T-helper 1 cell treated with Interleukin-12 subunit alpha and Interleukin-12 subunit beta and Interleukin-4 antibody, amounts not matched to agents 30 ng/mL and 1 ng/mL, for 36 hours (primary cell): ENCODE measurements around the gene VPS11. TPM values are rescaled to one million over a fixed set of nuclear protein-coding genes. Genes with fewer than 3 reads are reported as not detected.

Experiments used
- intact Hi-C: fragments of 100-400 bp; cut with micrococcal nuclease; formaldehyde crosslinking; loops from one replicate; pipeline ENCODE4 v1.15.1; 2024
- total RNA-seq: library from RNA; stranded (reverse); gene quantifications from 2 replicates; pipeline ENCODE4 v1.2.3, GENCODE V29; 2022

VPS11 gene
- total RNA-seq = 38.3 and 38.6 TPM in 2 replicates

GRCh38 chr11:119067371-119068222 is at the start of gene VPS11:
Gene VPS11 (plus strand): TSS chr11:119067818. CDS start chr11:119067824, 6 bp downstream.
- intact Hi-C loops = loop anchor here (1.0 kb wide), 11 partner anchors 10 to 271 kb away; partner anchors contain the start of genes CBL, CENATAC, HINFP and HYOU1

GRCh38 chr11:119018074-119018938 is 49.3 kb upstream of the VPS11 start, which contains the start of the genes RPS25 and TRAPPC4:
Gene RPS25 (minus strand): TSS chr11:119018343. CDS start chr11:119018284, 59 bp downstream.
Gene TRAPPC4 (plus strand): TSS chr11:119018766. CDS start chr11:119018796, 30 bp downstream.
- intact Hi-C loops = loop anchor here (1.0 to 5.0 kb wide), 17 partner anchors 12 to 582 kb away; partner anchors contain the start of genes C2CD2L, CBL, CENATAC and DDX6

- intact Hi-C loops = loop anchor here (5.0 kb wide), 1 partner anchor 302 kb away; no protein-coding TSS in a partner anchor
Measured at GRCh38 chr11:119019996-119020395, 47.6 kb upstream of the VPS11 start.

- intact Hi-C loops = no loop called here
Measured at GRCh38 chr11:119021631-119022030, 46.0 kb upstream of the VPS11 start.

GRCh38 chr11:119023741-119024140 is 43.9 kb upstream of the VPS11 start:
- intact Hi-C loops = no loop called here

GRCh38 chr11:119024430-119025098 is 43.1 kb upstream of the VPS11 start:
- intact Hi-C loops = no loop called here

GRCh38 chr11:119025099-119025473 is 42.5 kb upstream of the VPS11 start:
- intact Hi-C loops = no loop called here

- intact Hi-C loops = no loop called here
Measured at GRCh38 chr11:119025541-119025940, 42.1 kb upstream of the VPS11 start.

GRCh38 chr11:119025978-119026766 is 41.4 kb upstream of the VPS11 start:
- intact Hi-C loops = no loop called here

- intact Hi-C loops = no loop called here
Measured at GRCh38 chr11:119026970-119027369, 40.6 kb upstream of the VPS11 start.

- intact Hi-C loops = no loop called here
Measured at GRCh38 chr11:119027561-119028345, 39.9 kb upstream of the VPS11 start.

- intact Hi-C loops = no loop called here
Measured at GRCh38 chr11:119028346-119029068, 39.1 kb upstream of the VPS11 start.

- intact Hi-C loops = no loop called here
Measured at GRCh38 chr11:119029069-119029339, 38.6 kb upstream of the VPS11 start.

GRCh38 chr11:119029340-119030028 is 38.1 kb upstream of the VPS11 start:
- intact Hi-C loops = loop anchor here (1.0 to 2.0 kb wide), 12 partner anchors 11 to 1214 kb away; partner anchors contain the start of genes CENATAC, DDX6, DPAGT1 and HINFP

GRCh38 chr11:119030029-119030328 is 37.6 kb upstream of the VPS11 start:
- intact Hi-C loops = loop anchor here (1.0 to 2.0 kb wide), 12 partner anchors 12 to 1215 kb away; partner anchors contain the start of genes CENATAC, DDX6, DPAGT1 and HINFP

- intact Hi-C loops = loop anchor here (1.0 to 2.0 kb wide), 15 partner anchors 12 to 1215 kb away; partner anchors contain the start of genes CENATAC, DDX6, DPAGT1 and HINFP
Measured at GRCh38 chr11:119030329-119031047, 37.1 kb upstream of the VPS11 start, which contains the start of gene SLC37A4. Gene SLC37A4 (minus strand): TSS chr11:119030877.

GRCh38 chr11:119031912-119032280 is 35.7 kb upstream of the VPS11 start:
- intact Hi-C loops = loop anchor here (1.0 to 2.0 kb wide), 4 partner anchors 53 to 343 kb away; no protein-coding TSS in a partner anchor
